GM18520 (cell line): Measurements from ENCODE around the gene MRGPRE.
"Not testable (repeated sequence)": the region's sequence is repeated elsewhere in the genome, so short reads cannot be mapped to it uniquely, and the experiment has no call there.

ENCODE experiments used
- ATAC-seq: cut with Tn5 transposase; IDR thresholded peaks from one replicate; pipeline ENCODE4 v1.9.1; 2021; ENCODE audit not compliant: unreplicated experiment

The MRGPRE gene, protein sequence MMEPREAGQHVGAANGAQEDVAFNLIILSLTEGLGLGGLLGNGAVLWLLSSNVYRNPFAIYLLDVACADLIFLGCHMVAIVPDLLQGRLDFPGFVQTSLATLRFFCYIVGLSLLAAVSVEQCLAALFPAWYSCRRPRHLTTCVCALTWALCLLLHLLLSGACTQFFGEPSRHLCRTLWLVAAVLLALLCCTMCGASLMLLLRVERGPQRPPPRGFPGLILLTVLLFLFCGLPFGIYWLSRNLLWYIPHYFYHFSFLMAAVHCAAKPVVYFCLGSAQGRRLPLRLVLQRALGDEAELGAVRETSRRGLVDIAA

GRCh38 chr11:3231851-3232744 is at the start of gene MRGPRE:
TSS of gene MRGPRE (minus strand) at chr11:3232417. CDS start at chr11:3228799, 3,618 bp downstream.
- no peak for ATAC-seq

GRCh38 chr11:3281146-3281545 is 48.9 kb upstream of the MRGPRE start:
- ATAC-seq, result not testable (repeated sequence)

DNA sequence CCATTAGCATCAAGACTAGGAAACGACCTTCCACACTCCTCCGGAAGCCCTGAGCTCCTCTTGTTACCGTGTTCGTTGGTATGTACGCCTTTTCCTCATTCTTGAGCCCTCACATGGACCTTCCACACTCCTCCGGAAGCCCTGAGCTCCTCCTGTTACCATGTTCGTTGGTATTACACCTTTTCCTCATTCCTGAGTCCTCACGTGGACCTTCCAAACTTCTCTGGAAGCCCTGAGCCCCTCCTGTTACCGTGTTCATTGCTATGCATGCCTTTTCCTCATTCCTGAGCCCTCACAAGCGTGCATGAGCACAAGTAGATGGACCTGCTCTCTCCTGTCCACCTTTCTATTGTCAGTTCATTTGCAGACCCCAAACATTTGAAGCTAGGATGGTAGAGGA is 48.4 kb upstream of the MRGPRE start:
- ATAC-seq, result not testable (repeated sequence)

DNA sequence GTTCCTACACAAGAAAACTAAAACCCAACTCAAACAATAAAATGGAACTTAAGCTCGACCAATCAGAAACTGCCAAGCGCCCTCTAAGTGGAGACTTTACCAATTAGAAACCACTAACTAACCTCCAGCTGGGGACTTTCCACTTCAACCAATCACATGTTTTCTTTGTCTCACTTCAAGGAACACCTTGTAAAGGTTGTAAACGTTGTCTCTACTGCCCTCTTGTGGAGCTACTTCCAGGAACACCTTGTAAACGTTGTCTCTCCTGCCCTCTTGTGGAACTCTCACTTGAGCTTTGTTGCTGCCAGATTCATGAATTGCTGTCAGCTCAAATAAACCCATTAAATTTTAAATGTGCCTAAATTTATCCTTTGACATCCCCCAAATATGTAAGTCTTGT is 46.7 kb upstream of the MRGPRE start:
- ATAC-seq, result not testable (repeated sequence)

- ATAC-seq, result not testable (repeated sequence)
Measured at GRCh38 chr11:3273629-3274028, 41.4 kb upstream of the MRGPRE start.

DNA sequence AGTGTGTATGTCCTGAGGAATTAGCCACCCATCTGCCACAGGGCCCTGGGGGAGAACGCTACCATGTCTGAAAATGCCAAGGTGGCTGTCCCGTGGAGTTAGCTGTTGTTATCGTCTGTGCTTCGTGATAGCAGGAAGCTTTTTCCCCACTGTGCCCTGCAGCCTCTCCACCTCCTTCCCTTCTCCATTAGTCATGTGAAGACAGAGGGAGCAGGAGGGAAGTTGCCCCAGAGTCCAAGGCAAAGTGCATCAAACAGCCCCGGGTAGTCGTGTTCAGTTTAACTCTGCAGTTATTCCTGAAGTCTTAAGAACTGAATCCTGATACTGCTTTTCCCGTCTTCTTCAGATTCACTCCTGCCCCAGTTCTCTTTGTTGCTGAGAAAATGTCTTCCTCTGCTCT is 30.3 kb upstream of the MRGPRE start:
- not testable (repeated sequence) for ATAC-seq

GRCh38 chr11:3261831-3262230 is 29.6 kb upstream of the MRGPRE start:
- ATAC-seq, result not testable (repeated sequence)

- ATAC-seq, result not testable (repeated sequence)
Measured at GRCh38 chr11:3257509-3257908, 25.3 kb upstream of the MRGPRE start.

DNA sequence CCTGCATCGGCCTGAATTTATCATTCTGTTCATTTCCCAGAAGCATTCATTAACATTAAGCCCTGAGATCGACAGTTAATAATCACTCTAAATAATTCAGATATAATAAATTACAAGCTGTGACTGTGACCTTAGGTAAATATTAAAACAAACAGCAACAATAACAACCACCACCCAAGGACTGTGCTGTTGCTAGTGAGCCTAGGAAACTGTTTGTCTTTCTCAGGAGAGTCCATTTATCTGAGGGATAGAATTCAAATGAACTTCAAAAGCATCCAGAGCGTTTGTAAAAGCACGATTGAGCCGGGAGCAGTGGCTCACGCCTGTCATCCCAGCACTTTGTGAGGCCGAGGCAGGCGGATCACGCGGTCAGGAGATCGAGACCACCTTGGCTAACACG is 23.0 kb upstream of the MRGPRE start:
- ATAC-seq, result not testable (repeated sequence)

- not testable (repeated sequence) for ATAC-seq
Measured at GRCh38 chr11:3254773-3255172, 22.6 kb upstream of the MRGPRE start.

DNA sequence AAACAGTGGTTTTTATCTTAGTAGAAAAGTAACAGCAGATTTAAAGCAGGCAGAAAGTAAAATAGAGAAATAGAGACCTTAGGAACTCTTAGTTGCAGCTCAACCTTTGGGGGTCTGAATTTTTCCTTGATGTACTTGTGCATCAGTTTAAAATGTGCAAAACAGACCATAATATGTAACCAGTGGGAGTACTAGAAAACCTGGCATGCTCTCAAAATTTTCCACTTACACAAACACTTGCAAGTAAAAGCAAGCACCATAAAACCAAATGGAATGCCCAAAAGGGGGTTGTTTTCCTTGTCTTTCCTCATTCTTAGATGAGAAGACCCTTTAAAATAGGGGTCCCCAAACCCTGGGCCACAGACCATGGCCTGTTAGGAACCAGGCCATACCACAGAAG is 12.9 kb upstream of the MRGPRE start:
- ATAC-seq, result no peak

- no peak for ATAC-seq
Measured at GRCh38 chr11:3243880-3244279, 11.7 kb upstream of the MRGPRE start.

- no peak for ATAC-seq
Measured at GRCh38 chr11:3237119-3237518, 4.9 kb upstream of the MRGPRE start.

DNA sequence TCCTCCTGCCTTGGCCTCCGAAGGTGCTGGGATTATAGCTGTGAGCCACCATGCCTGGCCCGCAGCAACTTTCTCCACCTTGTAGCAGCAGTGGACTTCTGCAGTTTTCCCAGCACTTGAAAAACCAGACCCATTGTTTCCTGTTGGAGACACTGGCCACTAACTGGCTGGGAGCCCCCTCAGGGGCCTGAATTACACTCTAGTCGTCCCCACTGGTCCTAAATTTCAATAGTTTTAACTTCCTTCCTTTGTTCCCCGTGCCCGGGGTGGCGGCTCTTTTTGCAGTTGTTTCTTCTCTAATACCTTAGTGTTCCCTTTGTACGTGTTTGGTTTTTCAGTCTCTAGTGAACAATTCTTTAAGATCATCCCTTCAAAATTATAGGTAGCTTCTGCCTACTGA is 2.6 kb upstream of the MRGPRE start:
- ATAC-seq, result no peak

DNA sequence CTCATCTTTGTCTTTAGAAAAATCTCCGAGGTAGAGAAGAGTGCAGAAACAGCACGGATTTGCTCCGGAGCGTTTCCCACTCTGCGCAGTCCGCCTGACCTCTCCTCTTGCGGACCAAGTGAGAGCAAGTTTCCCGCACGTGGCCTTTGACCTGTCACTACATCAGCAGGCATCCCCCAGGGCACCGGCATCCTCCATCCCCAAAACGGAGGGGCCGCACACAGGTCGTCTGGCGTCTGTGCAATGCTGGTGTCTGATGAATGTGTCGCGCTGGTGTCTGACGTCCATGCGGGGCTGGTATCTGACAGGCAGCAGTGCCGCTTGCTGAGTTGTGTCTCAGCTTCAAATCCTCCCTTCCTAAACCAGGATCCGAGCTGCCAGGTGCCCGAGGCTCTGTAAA is 739 bp upstream of the MRGPRE start:
- ATAC-seq, result no peak

- no peak for ATAC-seq
Measured at GRCh38 chr11:3231550-3231850, 717 bp downstream of the MRGPRE start.

DNA sequence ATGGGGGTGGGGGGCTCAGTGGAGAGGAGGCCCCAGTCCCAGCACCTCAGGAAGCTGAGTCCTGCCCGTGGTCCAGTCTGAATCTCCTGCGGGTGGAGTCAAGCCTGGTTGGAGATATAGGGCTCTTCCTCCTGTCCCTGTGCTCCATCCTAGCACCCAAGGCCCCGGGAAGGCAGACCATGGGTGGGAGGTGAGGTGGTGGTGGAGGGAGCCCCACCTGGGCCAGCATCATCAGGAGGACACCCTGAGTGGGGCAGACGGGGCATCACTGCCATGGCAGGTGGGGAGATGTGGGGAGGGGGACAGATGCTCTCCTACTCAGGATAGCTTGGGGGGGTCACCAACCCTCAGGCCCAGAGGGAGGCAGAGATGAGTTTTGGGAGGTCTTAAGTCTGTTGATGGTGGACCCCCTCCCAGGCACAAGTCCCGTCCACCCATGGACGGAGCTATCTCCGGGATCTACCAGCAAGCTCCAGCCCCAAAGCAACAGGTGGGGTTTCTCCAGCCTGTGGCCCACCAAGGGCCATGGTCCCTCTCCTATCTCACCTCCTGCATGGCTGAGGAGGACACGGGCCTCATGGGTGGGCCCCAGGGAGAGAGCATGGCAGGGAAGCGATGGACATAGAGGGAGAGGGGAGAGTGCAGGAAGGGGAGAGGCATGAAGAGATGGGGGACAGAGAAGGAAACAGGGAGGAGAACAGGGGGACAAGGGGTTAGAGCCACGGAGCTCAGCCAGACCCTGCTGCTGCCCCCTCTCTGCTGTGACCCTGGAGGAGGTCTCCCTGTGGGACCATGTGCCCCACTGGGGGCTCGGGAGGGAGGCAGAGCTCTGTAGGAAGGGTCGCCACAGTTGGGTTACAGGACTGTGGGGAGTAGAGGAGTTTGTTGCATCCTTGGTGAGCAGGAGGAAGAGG is 1.3 kb downstream of the MRGPRE start:
- ATAC-seq, result no peak

DNA sequence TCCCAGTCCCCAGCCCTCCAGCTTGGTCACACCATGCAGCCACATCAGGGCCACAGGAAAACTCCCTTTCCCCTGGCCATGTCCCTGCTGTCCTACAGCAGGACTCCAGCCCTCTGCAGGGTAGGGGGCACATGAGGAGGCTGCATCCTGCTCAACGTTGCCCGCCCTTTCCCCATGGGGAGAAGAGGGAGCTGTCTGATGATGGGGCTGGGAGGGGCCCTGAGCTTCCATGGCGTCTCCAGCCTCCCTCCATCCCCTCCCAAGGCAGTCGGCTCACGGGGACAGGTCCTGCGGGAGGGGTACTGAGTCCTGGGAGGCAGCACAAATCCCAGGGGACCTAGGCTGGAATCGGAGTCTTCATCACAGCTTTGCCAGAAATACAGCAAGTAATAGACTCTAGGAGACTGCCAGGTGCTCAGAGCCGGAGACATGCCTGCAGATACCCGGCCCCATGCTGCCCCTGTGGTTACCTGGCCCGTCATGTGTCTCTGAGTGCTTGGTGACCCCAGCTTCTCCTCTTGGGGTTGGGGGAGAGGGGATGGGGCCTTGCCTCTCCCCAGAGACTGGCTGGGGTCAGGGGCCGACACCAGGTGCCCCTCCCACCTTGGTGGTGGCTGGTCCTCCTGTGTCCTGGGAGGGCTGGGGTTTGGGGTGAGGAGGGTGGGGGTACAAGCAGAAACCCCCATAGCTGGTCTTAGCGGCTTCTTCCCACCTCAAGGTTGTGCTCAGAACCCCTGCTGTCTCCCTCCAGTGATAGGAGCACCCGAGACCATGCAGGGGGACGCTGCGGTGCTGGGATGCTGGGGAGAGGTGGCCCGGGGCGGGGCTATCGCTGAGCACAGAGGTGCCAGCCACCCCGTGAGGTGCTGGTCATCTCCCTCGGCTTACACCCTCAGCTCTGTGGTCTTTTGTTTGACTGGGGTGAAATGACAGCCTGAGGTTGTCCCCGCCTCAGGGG is 2.3 kb downstream of the MRGPRE start:
- ATAC-seq, result no peak

DNA sequence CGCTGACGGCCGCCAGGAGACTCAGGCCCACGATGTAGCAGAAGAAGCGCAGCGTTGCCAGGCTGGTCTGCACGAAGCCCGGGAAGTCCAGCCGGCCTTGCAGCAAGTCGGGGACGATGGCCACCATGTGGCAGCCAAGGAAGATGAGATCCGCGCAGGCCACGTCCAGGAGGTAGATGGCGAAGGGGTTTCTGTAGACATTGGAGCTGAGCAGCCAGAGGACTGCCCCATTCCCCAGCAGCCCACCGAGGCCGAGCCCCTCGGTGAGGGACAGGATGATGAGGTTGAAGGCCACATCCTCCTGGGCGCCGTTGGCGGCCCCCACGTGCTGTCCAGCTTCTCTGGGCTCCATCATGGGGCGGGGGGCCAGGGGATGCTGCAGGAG is 3.8 kb downstream of the MRGPRE start:
- no peak for ATAC-seq
